HEK293T (cell line): ENCODE data around the gene AQP10.

ENCODE experiments used
- CTCF ChIA-PET: fragments of 350-600 bp; formaldehyde crosslinking; extraction: SDS; loops from one replicate; lab custom pipeline; 2021; ENCODE audit warnings: antibody characterized with exemption, inconsistent platforms; lab: Yijun Ruan, JAX
- POLR2A ChIA-PET: fragments of 350-600 bp; formaldehyde crosslinking; extraction: SDS; loops from one replicate; lab custom pipeline; 2020; ENCODE audit warnings: antibody characterized with exemption, inconsistent platforms; lab: Yijun Ruan, JAX
- DNase-seq: peaks from one replicate; pipeline ENCODE4 v3.0.0; 2012; ENCODE audit warnings: mixed read lengths; ENCODE audit errors: extremely low spot score
- ARNT ChIP-seq: fragments of 450-650 bp; IDR thresholded peaks from 2 replicates; pipeline ENCODE4 v1.6.1; 2017; ENCODE audit warnings: mild to moderate bottlenecking
- BHLHE40 ChIP-seq: fragments of 450-650 bp; IDR thresholded peaks from 2 replicates; pipeline ENCODE4 v1.6.1; 2016; ENCODE audit warnings: mild to moderate bottlenecking, moderate library complexity, borderline replicate concordance
- CTBP1 ChIP-seq: fragments of 450-650 bp; IDR thresholded peaks from 2 replicates; pipeline ENCODE4 v1.6.1; 2016; ENCODE audit warnings: borderline replicate concordance
- ELF4 ChIP-seq: fragments of 450-650 bp; IDR thresholded peaks from 2 replicates; pipeline ENCODE4 v1.6.1; 2017; ENCODE audit warnings: antibody characterized with exemption
- FOXA1 ChIP-seq: fragments of 450-650 bp; IDR thresholded peaks from 2 replicates; pipeline ENCODE4 v1.6.1; 2016; ENCODE audit warnings: mild to moderate bottlenecking
- FOXK2 ChIP-seq: fragments of 450-650 bp; IDR thresholded peaks from 2 replicates; pipeline ENCODE4 v1.6.1; 2016; ENCODE audit warnings: mild to moderate bottlenecking
- FOXM1 ChIP-seq: fragments of 450-650 bp; IDR thresholded peaks from 2 replicates; pipeline ENCODE4 v1.6.1; 2017; ENCODE audit warnings: mild to moderate bottlenecking, borderline replicate concordance
- HDGF ChIP-seq: fragments of 450-650 bp; IDR thresholded peaks from 2 replicates; pipeline ENCODE4 v1.6.1; 2017; ENCODE audit warnings: antibody characterized with exemption, borderline replicate concordance
- L3MBTL2 ChIP-seq: fragments of 450-650 bp; conservative IDR thresholded peaks from 2 replicates; pipeline ENCODE4 v1.6.1; 2016; ENCODE audit warnings: mild to moderate bottlenecking
- LEF1 ChIP-seq: fragments of 450-650 bp; IDR thresholded peaks from 2 replicates; pipeline ENCODE4 v1.6.1; 2017; ENCODE audit warnings: mild to moderate bottlenecking, borderline replicate concordance
- NFRKB ChIP-seq: fragments of 450-650 bp; IDR thresholded peaks from 2 replicates; pipeline ENCODE4 v1.6.1; 2016; ENCODE audit warnings: mild to moderate bottlenecking, moderate library complexity
- PKNOX1 ChIP-seq: fragments of 450-650 bp; IDR thresholded peaks from 2 replicates; pipeline ENCODE4 v1.6.1; 2016
- SP1 ChIP-seq: fragments of 450-650 bp; IDR thresholded peaks from 2 replicates; pipeline ENCODE4 v1.6.1; 2017
- SUZ12 ChIP-seq: fragments of 450-650 bp; IDR thresholded peaks from 2 replicates; pipeline ENCODE4 v1.6.1; 2016; ENCODE audit warnings: mild to moderate bottlenecking
- TARDBP ChIP-seq: fragments of 450-650 bp; IDR thresholded peaks from 2 replicates; pipeline ENCODE4 v1.6.1; 2016
- ZNF384 ChIP-seq: fragments of 450-650 bp; IDR thresholded peaks from 2 replicates; pipeline ENCODE4 v1.6.1; 2016

AQP10 gene

GRCh38 chr1:154288661-154289060 lies 32.2 kb upstream of the AQP10 start:
- POLR2A ChIA-PET, result no interaction called here
- CTCF ChIA-PET, result interaction anchor here (0.7 to 1.6 kb wide), 2 partner anchors 38 to 46 kb away, joined by 3 read pairs; no protein-coding TSS in a partner anchor
- TF ChIP-seq FOXK2 (no peak), FOXM1 (no peak), ZNF384 (no peak), BHLHE40 (no peak), SUZ12 (no peak), HDGF (no peak), ARNT (no peak), CTBP1 (no peak), NFRKB (no peak), SP1 (no peak)
- no peak for DNase-seq

- CTCF ChIA-PET, result no interaction called here
These were observed 30.0 kb upstream of the AQP10 start for GRCh38 chr1:154290921-154291320.

GRCh38 chr1:154295408-154296235 lies 25.3 kb upstream of the AQP10 start:
- POLR2A ChIA-PET, result no interaction called here
- no peak for DNase-seq
- TF ChIP-seq HDGF (no peak), FOXK2 (no peak), FOXA1 (no peak), PKNOX1 (no peak), ELF4 (no peak), NFRKB (no peak), LEF1 (no peak), TARDBP (no peak), SUZ12 (no peak), CTBP1 (no peak), SP1 (no peak), ZNF384 (no peak), FOXM1 (no peak)
- CTCF ChIA-PET, result interaction anchor here (1.4 kb wide), 1 partner anchor 39 kb away, joined by 5 read pairs; no protein-coding TSS in a partner anchor

More at GRCh38 chr1:154290921-154291320, 30.0 kb upstream of the AQP10 start:
- POLR2A ChIA-PET, result no interaction called here
- TF ChIP-seq TARDBP (no peak), CTBP1 (no peak), HDGF (no peak), FOXA1 (no peak), SP1 (no peak), SUZ12 (no peak), BHLHE40 (no peak), FOXM1 (no peak), ZNF384 (no peak), ELF4 (no peak), PKNOX1 (no peak), FOXK2 (no peak), ARNT (no peak), LEF1 (no peak)
- no peak for DNase-seq

- DNase-seq, result no peak
- TF ChIP-seq PKNOX1 (no peak), L3MBTL2 (no peak), CTBP1 (no peak), NFRKB (no peak), LEF1 (no peak), TARDBP (no peak), ELF4 (no peak), HDGF (no peak), ZNF384 (no peak), SP1 (no peak), BHLHE40 (no peak), SUZ12 (no peak), FOXM1 (no peak), FOXK2 (no peak), ARNT (no peak), FOXA1 (no peak)
- ChIA-PET CTCF (no interaction called here), POLR2A (no interaction called here)
These were observed 19.3 kb upstream of the AQP10 start for GRCh38 chr1:154301582-154301981.

- no peak for TF ChIP-seq BHLHE40
- TF ChIP-seq LEF1, result no peak
- no peak for TF ChIP-seq FOXK2
- TF ChIP-seq NFRKB, result no peak
- no peak for TF ChIP-seq FOXM1
- TF ChIP-seq SP1, result no peak
- TF ChIP-seq L3MBTL2, result no peak
- TF ChIP-seq SUZ12, result no peak
- no peak for TF ChIP-seq ZNF384
- no peak for TF ChIP-seq PKNOX1
- TF ChIP-seq CTBP1, result no peak
- ChIA-PET POLR2A (no interaction called here), CTCF (no interaction called here)
- no peak for DNase-seq
These were observed 16.1 kb upstream of the AQP10 start for GRCh38 chr1:154304664-154305337.
